HepG2 (cell line): ENCODE measurements around the gene RPS6KA2. TPM values are rescaled to one million over a fixed set of nuclear protein-coding genes. Genes with fewer than 3 reads are reported as not detected.

Experiments
- ATAC-seq: fragments of 200-7000 bp; cut with Tn5 transposase; 3 replicates; pipeline ENCODE4 v1.9.1; 2020; ENCODE audit warnings: mild to moderate bottlenecking, moderate library complexity
- BruUV-seq: library from RNA; stranded (reverse); fragments of 400-500 nt; replicated peaks from 2 replicates; lab custom pipeline; 2021; lab: Mats Ljungman, UMichigan
- CTCF ChIA-PET: fragments of 300-600 bp; formaldehyde crosslinking; extraction: SDS; loops from one replicate; lab custom pipeline; 2021; ENCODE audit warnings: low total read pairs, inconsistent platforms, low intra/inter-chr PET ratio; lab: Yijun Ruan, JAX
- POLR2A ChIA-PET: fragments of 350-600 bp; sonication (Branson Sonifier 250); formaldehyde crosslinking; loops from one replicate; lab custom pipeline; 2020; ENCODE audit warnings: antibody characterized with exemption, inconsistent platforms; lab: Yijun Ruan, JAX
- DNase-seq: peaks from one replicate; pipeline ENCODE4 v3.0.0-alpha.2; 2015; ENCODE audit warnings: low spot score
- FAIRE-seq: peaks from 3 replicates; lab custom pipeline; 2011; peaks lifted over from hg19 to GRCh38; lab: Jason Lieb, UNC
- H2AFZ ChIP-seq: one replicate; pipeline ENCODE4 v1.6.1; 2011; ENCODE audit warnings: low read length, inconsistent platforms
- H3K27ac ChIP-seq: fragments of 300-600 bp; 3 replicates; pipeline ENCODE4 v1.8.0; 2011; ENCODE audit warnings: mixed run types, mild to moderate bottlenecking, mixed read lengths, low read length, inconsistent platforms; ENCODE audit not compliant: insufficient read depth; ENCODE audit errors: extremely low read length
- H3K27me3 ChIP-seq, 2 experiments: fragments of 200-600 bp in 1 of 2; 2 replicates in 1 of 2; 3 replicates in 1 of 2; pipeline versions ENCODE4 v1.6.0 to v1.8.0; 2011; ENCODE audit warnings: low read length in 2 of 2, mild to moderate bottlenecking in 2 of 2, moderate library complexity in 2 of 2, inconsistent platforms in 1 of 2; ENCODE audit not compliant: insufficient read depth in 2 of 2, control insufficient read depth in 1 of 2
- H3K36me3 ChIP-seq, 2 experiments: fragments of 200-600 bp in 1 of 2; replicated peaks in 1 of 2; 2 replicates in 1 of 2; 3 replicates in 1 of 2; pipeline versions ENCODE4 v1.5.1 to v1.8.0; 2011; ENCODE audit warnings: low read length in 2 of 2, inconsistent platforms in 1 of 2; ENCODE audit not compliant: insufficient read depth in 2 of 2, control insufficient read depth in 1 of 2
- H3K4me1 ChIP-seq: 2 replicates; pipeline ENCODE4 v1.5.1; 2012; ENCODE audit warnings: low read length, inconsistent platforms; ENCODE audit not compliant: insufficient read depth
- H3K4me2 ChIP-seq: 2 replicates; pipeline ENCODE4 v1.6.0; 2011; ENCODE audit warnings: low read depth, low read length, inconsistent platforms
- H3K4me3 ChIP-seq, 3 experiments: fragments of 200-600 bp in 1 of 3; sonication (generic), shearing (Covaris generic) in 1 of 3; replicated peaks in 1 of 3; 2 replicates each; pipeline ENCODE4 v1.5.1; 2011 to 2016; ENCODE audit warnings: low read length in 3 of 3, inconsistent platforms in 2 of 3, low read depth in 2 of 3, mild to moderate bottlenecking in 2 of 3, control low read depth in 1 of 3, mixed read lengths in 1 of 3; ENCODE audit not compliant: insufficient read depth in 1 of 3
- H3K79me2 ChIP-seq: one replicate; pipeline ENCODE4 v1.6.1; 2011; ENCODE audit warnings: low read length, inconsistent platforms; ENCODE audit not compliant: insufficient read depth
- H3K9ac ChIP-seq: 2 replicates; pipeline ENCODE4 v1.6.0; 2011; ENCODE audit warnings: mild to moderate bottlenecking, low read depth, low read length, inconsistent platforms; ENCODE audit not compliant: insufficient read depth
- H3K9me3 ChIP-seq: 2 replicates; pipeline ENCODE4 v1.5.1; 2012; ENCODE audit warnings: mild to moderate bottlenecking, low read length
- H4K20me1 ChIP-seq: 2 replicates; pipeline ENCODE4 v1.6.0; 2011; ENCODE audit warnings: inconsistent platforms, mild to moderate bottlenecking, low read length, moderate library complexity; ENCODE audit not compliant: insufficient read depth
- BRF2 ChIP-seq: sonication (generic); formaldehyde crosslinking; IDR thresholded peaks from 2 replicates; pipeline ENCODE4 v1.8.1; 2022; ENCODE audit warnings: mild to moderate bottlenecking, missing genetic modification reagents
- CCDC6 ChIP-seq: sonication (generic); formaldehyde crosslinking; IDR thresholded peaks from 2 replicates; pipeline ENCODE4 v1.8.1; 2022; ENCODE audit warnings: mild to moderate bottlenecking, missing genetic modification reagents, moderate library complexity
- DBP ChIP-seq: sonication (generic); formaldehyde crosslinking; IDR thresholded peaks from 2 replicates; pipeline ENCODE4 v1.4.0; 2020; ENCODE audit warnings: missing genetic modification reagents; ENCODE audit errors: not compliant biosample characterization
- ELF3 ChIP-seq: IDR thresholded peaks from 2 replicates; pipeline ENCODE4 v1.6.1; 2016; ENCODE audit warnings: missing genetic modification reagents, missing compliant biosample characterization
- GMEB1 ChIP-seq: sonication (generic); formaldehyde crosslinking; IDR thresholded peaks from 2 replicates; pipeline ENCODE4 v1.5.1; 2020; ENCODE audit warnings: missing genetic modification reagents, mild to moderate bottlenecking, borderline replicate concordance
- HES4 ChIP-seq: sonication (generic); formaldehyde crosslinking; IDR thresholded peaks from 2 replicates; pipeline ENCODE4 v1.9.0; 2021; ENCODE audit warnings: mild to moderate bottlenecking, missing genetic modification reagents, borderline replicate concordance
- NFYB ChIP-seq: sonication (generic); formaldehyde crosslinking; IDR thresholded peaks from 2 replicates; pipeline ENCODE4 v1.4.0; 2020; ENCODE audit warnings: missing genetic modification reagents
- RBFOX2 ChIP-seq: fragments of 200-400 bp; formaldehyde crosslinking; IDR thresholded peaks from 2 replicates; pipeline ENCODE4 v1.6.1; 2017; ENCODE audit warnings: low read depth, mild to moderate bottlenecking, low read length
- RBM39 ChIP-seq: fragments of 200-400 bp; formaldehyde crosslinking; IDR thresholded peaks from one replicate; pipeline ENCODE4 v1.6.1; 2018; ENCODE audit warnings: antibody characterized with exemption, mild to moderate bottlenecking, low read depth, low read length; ENCODE audit not compliant: poor library complexity, severe bottlenecking
- RNF2 ChIP-seq: fragments of 450-650 bp; conservative IDR thresholded peaks from 2 replicates; pipeline ENCODE4 v1.6.1; 2016; ENCODE audit warnings: low read depth
- SAP130 ChIP-seq: IDR thresholded peaks from 2 replicates; pipeline ENCODE4 v1.6.1; 2016; ENCODE audit warnings: low read depth
- SIN3B ChIP-seq: fragments of 150-350 bp; IDR thresholded peaks from 2 replicates; pipeline ENCODE4 v1.6.1; 2014; ENCODE audit warnings: low read length
- SP140L ChIP-seq: sonication (generic); formaldehyde crosslinking; IDR thresholded peaks from 2 replicates; pipeline ENCODE4 v1.4.0; 2020; ENCODE audit warnings: missing genetic modification reagents, borderline replicate concordance
- SRSF4 ChIP-seq: fragments of 200-400 bp; formaldehyde crosslinking; IDR thresholded peaks from one replicate; pipeline ENCODE4 v1.6.1; 2018; ENCODE audit warnings: mild to moderate bottlenecking, low read depth, low read length, moderate library complexity; ENCODE audit not compliant: poor library complexity, severe bottlenecking
- STAT5B ChIP-seq: sonication (generic); formaldehyde crosslinking; IDR thresholded peaks from 2 replicates; pipeline ENCODE4 v1.4.0; 2020; ENCODE audit warnings: missing genetic modification reagents
- ZNF451 ChIP-seq: sonication (generic); formaldehyde crosslinking; IDR thresholded peaks from 2 replicates; pipeline ENCODE4 v1.5.0; 2020; ENCODE audit warnings: mild to moderate bottlenecking, missing genetic modification reagents
- ZNF770 ChIP-seq: sonication (generic); formaldehyde crosslinking; IDR thresholded peaks from 2 replicates; pipeline ENCODE4 v1.5.0; 2020; ENCODE audit warnings: mild to moderate bottlenecking, missing genetic modification reagents
- whole genome bisulfite sequencing: methylation state at CpG from one replicate; pipeline ENCODE4 v1.1.6; 2017; ENCODE audit warnings: low lambda C conversion rate; 5-methylcytosine and 5-hydroxymethylcytosine counted together
- in situ Hi-C: cut with HindIII; loops from 2 replicates; pipeline ENCODE4 v1.10.0; 2017; ENCODE audit warnings: low pct_unique_long_range_greater_than_20kb; ENCODE audit not compliant: extremely low pct_ligation_motif_present
- intact Hi-C: fragments of 100-400 bp; cut with micrococcal nuclease; formaldehyde crosslinking; loops from one replicate; pipeline ENCODE4 v1.10.0; 2022; ENCODE audit not compliant: unreplicated experiment
- polyA plus RNA-seq, 8 experiments: library from polyadenylated mRNA; depleted of rRNA in 3 of 8; stranded (reverse) in 7 of 8; unstranded in 1 of 8; fragments of >200 nt; fragmentation: Illumina TruSeq in 4 of 8; extraction: Trizol in 4 of 8; gene quantifications; 2 replicates each; pipeline versions ENCODE4 v1.2.1 to v1.2.3, GENCODE V29; 2011 to 2016; ENCODE audit warnings: low read depth in 4 of 8, missing spikeins in 1 of 8, mixed read lengths in 1 of 8; ENCODE audit not compliant: insufficient read depth in 1 of 8
- total RNA-seq, 5 experiments: library from RNA; depleted of rRNA; stranded (reverse); fragments of >200 nt; fragmentation: Illumina TruSeq; extraction: Trizol; gene quantifications; 2 replicates each; pipeline ENCODE4 v1.2.3, GENCODE V29; 2016; ENCODE audit warnings: low read depth in 1 of 5

The RPS6KA2 gene
- total and polyA plus RNA-seq, 2 of the 13 experiments (the other 11 are each of a cell fraction or from before 2014, with no cell fraction given), result 0.22 to 0.38 TPM

GRCh38 chr6:166424431-166424830, 202.6 kb downstream of the RPS6KA2 start:
- no peak for ATAC-seq
- Histone ChIP-seq H3K9me3 (no peaks in the 10 kb centered on the region), H3K27ac (no peak overlapping the region), H3K9ac (no peak overlapping the region), H3K4me1 (peaks cover 16% of the 10 kb centered on the region), H3K79me2 (no peaks in the 10 kb centered on the region), H3K36me3 (no peaks in the 10 kb centered on the region), H3K4me2 (no peak overlapping the region), H3K4me3 (no peak overlapping the region), H3K27me3 (peaks cover 4 to 28% of the 10 kb centered on the region in 2 experiments; a peak in 3 of 5 replicates), H4K20me1 (0 out of 2 replicates have a peak, but pooled peaks cover 4% of the 10 kb centered on the region), H2AFZ (no peak overlapping the region)
- no peak for FAIRE-seq
- TF ChIP-seq ZNF770 (CRISPR knock-in tag), result no peak
- TF ChIP-seq SP140L (CRISPR knock-in tag), result no peak
- TF ChIP-seq ELF3, result no peak
- TF ChIP-seq RNF2, result no peak
- TF ChIP-seq SIN3B, result no peak
- TF ChIP-seq RBFOX2, result no peak
- TF ChIP-seq SAP130 (CRISPR knock-in tag), result no peak
- no peak for TF ChIP-seq NFYB (CRISPR knock-in tag)
- TF ChIP-seq SRSF4, result no peak
- TF ChIP-seq ZNF451, result no peak
- TF ChIP-seq DBP, result no peak
- no peak for TF ChIP-seq STAT5B (CRISPR knock-in tag)
- no peak for TF ChIP-seq RBM39
- no peak for TF ChIP-seq HES4 (CRISPR knock-in tag)
- no peak for TF ChIP-seq GMEB1 (CRISPR knock-in tag)
- TF ChIP-seq BRF2 (CRISPR knock-in tag), result no peak
- no peak for TF ChIP-seq CCDC6 (CRISPR knock-in tag)
- DNase-seq, result no peak
- intact Hi-C loops (no loop called here), in situ Hi-C loops (no loop called here)
- POLR2A ChIA-PET, result no interaction called here
- BruUV-seq, result no TSS peak
- WGBS, result 60% methylated on average over 12 of the region's 12 CpGs
- CTCF ChIA-PET, result no interaction called here
